ENCODE results near the gene DAPK1.

DNA sequence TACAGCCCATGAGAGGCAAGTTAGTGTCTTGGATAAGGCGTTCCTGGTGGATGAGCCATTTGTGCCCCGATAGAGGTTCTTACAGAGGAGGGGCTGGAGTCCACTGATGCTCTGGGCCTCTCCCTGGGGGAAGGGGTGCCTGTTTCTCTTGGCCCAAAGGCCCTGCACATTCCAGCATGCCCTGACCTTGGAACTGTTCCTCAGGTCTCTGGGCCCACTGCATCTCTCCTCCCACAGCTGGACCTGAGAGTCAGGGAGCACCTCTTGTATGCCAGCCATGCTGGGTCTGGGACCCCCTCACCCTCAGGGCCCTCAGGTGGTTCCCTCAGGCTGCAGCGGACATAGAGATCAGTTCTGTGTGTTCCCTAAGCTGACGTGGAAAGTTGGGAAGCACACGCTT lies 26.4 kb downstream of the DAPK1 start:
- TF ChIP-seq, protein P1, sequence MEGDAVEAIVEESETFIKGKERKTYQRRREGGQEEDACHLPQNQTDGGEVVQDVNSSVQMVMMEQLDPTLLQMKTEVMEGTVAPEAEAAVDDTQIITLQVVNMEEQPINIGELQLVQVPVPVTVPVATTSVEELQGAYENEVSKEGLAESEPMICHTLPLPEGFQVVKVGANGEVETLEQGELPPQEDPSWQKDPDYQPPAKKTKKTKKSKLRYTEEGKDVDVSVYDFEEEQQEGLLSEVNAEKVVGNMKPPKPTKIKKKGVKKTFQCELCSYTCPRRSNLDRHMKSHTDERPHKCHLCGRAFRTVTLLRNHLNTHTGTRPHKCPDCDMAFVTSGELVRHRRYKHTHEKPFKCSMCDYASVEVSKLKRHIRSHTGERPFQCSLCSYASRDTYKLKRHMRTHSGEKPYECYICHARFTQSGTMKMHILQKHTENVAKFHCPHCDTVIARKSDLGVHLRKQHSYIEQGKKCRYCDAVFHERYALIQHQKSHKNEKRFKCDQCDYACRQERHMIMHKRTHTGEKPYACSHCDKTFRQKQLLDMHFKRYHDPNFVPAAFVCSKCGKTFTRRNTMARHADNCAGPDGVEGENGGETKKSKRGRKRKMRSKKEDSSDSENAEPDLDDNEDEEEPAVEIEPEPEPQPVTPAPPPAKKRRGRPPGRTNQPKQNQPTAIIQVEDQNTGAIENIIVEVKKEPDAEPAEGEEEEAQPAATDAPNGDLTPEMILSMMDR (tag by site-specific recombination; IDR thresholded peaks at IDR 0.05): no peak
- TF ChIP-seq ZNF121 (tag by site-specific recombination; IDR thresholded peaks at IDR 0.05) (no peak), ZNF530 (tag by site-specific recombination; IDR thresholded peaks at IDR 0.05; ENCODE audit: low read depth) (no peak), MYNN (tag by site-specific recombination; IDR thresholded peaks at IDR 0.05; ENCODE audit: borderline replicate concordance) (no peak), ZBTB20 (tag by site-specific recombination; IDR thresholded peaks at IDR 0.05) (no peak)
- TF ChIP-seq, protein P2, sequence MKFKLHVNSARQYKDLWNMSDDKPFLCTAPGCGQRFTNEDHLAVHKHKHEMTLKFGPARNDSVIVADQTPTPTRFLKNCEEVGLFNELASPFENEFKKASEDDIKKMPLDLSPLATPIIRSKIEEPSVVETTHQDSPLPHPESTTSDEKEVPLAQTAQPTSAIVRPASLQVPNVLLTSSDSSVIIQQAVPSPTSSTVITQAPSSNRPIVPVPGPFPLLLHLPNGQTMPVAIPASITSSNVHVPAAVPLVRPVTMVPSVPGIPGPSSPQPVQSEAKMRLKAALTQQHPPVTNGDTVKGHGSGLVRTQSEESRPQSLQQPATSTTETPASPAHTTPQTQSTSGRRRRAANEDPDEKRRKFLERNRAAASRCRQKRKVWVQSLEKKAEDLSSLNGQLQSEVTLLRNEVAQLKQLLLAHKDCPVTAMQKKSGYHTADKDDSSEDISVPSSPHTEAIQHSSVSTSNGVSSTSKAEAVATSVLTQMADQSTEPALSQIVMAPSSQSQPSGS (tag by site-specific recombination; IDR thresholded peaks at IDR 0.05; ENCODE audit: low read depth): no peak
